Activated T-helper 1 cell treated with anti-CD3 and anti-CD28 coated beads, Interleukin-12 subunit alpha, Interleukin-12 subunit beta, Interleukin-2, Interleukin-4 antibody, amounts not matched to agents 30 ng/mL and 10 ng/mL and 1 ng/mL, durations not matched to agents 14 hours and 24 hours and 36 hours (primary cell): Measurements from ENCODE around the gene COL16A1. TPM values are rescaled to one million over a fixed set of nuclear protein-coding genes. Genes with fewer than 3 reads are reported as not detected.
A peak's percentile ranks its signal among the peaks of the same experiment; 100 is the strongest.

ENCODE experiments used
- DNase-seq: peaks from one replicate; pipeline ENCODE4 v3.0.0; 2021; ENCODE audit warnings: low spot score
- H3K27ac Mint-ChIP-seq: one replicate; pipeline ENCODE4 v1.8.0; 2021; ENCODE audit warnings: mild to moderate bottlenecking, mixed read lengths
- H3K27me3 Mint-ChIP-seq: one replicate; pipeline ENCODE4 v1.8.0; 2022; ENCODE audit warnings: mild to moderate bottlenecking, moderate library complexity, mixed read lengths; ENCODE audit not compliant: insufficient read depth
- H3K36me3 Mint-ChIP-seq: one replicate; pipeline ENCODE4 v1.8.0; 2021; ENCODE audit warnings: low read depth, mixed read lengths
- H3K4me1 Mint-ChIP-seq: one replicate; pipeline ENCODE4 v1.8.0; 2021; ENCODE audit warnings: low read depth, mixed read lengths
- H3K4me3 Mint-ChIP-seq: one replicate; pipeline ENCODE4 v1.8.0; 2021; ENCODE audit warnings: mild to moderate bottlenecking, moderate library complexity, mixed read lengths
- H3K9me3 Mint-ChIP-seq: one replicate; pipeline ENCODE4 v1.8.0; 2021; ENCODE audit warnings: mixed read lengths
- intact Hi-C: fragments of 100-400 bp; cut with micrococcal nuclease; formaldehyde crosslinking; loops from one replicate; pipeline ENCODE4 v1.15.1; 2024
- total RNA-seq: library from RNA; stranded (reverse); gene quantifications from 2 replicates; pipeline ENCODE4 v1.2.3, GENCODE V29; 2022

Gene COL16A1
- total RNA-seq, 1 donor from 2014 or later = not detected

DNA sequence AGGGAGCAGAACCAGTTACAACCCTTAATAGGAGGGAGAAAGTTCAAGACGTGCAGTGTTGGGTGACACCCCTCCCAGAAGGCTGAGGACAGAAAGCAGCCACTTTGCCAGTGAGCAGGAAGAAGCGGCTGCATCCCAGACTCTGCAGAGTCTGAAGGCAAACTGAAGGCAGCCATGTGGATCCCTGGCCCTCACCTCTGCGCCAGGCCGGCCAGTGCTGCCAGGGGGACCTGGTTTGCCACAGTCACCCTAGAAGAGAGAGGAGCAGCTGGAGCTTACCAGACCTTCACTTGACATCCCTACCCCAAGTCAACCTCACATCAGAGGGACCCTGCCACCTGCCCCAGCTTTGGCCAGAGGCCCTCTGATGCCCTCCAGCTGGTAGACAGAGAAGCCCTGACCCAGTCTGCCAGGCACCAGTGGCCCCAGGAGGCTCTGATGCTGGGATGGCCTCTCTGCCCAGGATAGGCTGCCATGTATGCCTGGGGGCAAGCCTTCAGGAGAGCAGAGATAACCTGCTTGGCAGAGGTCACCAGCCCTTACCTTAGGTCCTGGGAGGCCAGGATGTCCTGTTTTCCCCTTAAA is 42.9 kb downstream of the COL16A1 start:
- Mint-ChIP-seq H3K27ac (no peak overlapping the region), H3K27me3 (peaks cover 8% of the 10 kb centered on the region), H3K4me1 (no peaks in the 10 kb centered on the region), H3K4me3 (no peak overlapping the region), H3K36me3 (no peaks in the 10 kb centered on the region), H3K9me3 (no peaks in the 10 kb centered on the region)
- intact Hi-C loops = no loop called here
- DNase-seq = no peak

DNA sequence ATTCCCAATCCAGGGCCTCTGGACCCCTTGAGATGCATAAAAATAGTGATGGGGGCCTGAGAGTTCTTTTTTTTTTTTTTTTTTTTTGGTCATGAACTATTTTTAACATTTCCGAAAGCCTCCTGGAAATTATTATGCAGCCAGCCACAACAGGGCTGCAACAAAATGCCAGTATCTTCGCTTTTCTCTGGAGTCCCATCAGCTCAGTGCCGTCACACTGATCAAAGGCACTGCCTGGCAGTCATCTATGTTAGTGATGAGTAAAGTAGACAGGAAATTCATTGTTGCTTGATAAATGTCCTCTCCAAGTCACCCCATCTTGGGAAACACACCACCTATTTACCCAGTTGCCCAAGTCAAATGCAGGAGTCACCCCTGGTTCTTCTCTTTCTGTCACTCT is 43.9 kb downstream of the COL16A1 start:
- no peak for DNase-seq
- no peaks in the 10 kb centered on the region for H3K36me3 Mint-ChIP-seq
- peaks cover 5% of the 10 kb centered on the region for H3K27me3 Mint-ChIP-seq
- no peak overlapping the region for H3K4me3 Mint-ChIP-seq
- H3K9me3 Mint-ChIP-seq = no peaks in the 10 kb centered on the region
- H3K4me1 Mint-ChIP-seq = no peaks in the 10 kb centered on the region
- intact Hi-C loops = no loop called here
- H3K27ac Mint-ChIP-seq = no peak overlapping the region

DNA sequence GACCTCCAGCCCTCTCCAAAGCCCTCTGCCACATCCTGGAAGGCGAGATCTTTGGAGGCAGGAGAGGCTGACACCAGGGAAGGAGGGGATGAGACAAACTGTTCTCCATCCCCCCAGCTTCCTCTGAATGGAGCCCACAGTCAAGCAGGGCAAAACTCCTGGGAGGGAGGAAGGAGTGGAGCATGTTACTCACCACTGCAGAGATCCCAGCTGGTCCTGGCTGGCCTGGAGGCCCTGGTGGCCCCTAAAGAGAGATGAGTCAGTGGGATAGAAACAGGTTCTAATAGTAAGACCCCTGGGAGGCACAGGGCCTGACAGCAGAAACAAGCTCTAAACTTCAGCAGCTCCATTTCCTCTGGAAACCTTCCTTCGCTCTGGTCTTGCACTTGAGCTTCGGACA is 45.1 kb downstream of the COL16A1 start:
- no peaks in the 10 kb centered on the region for H3K4me1 Mint-ChIP-seq
- H3K36me3 Mint-ChIP-seq = no peaks in the 10 kb centered on the region
- DNase-seq = no peak
- no peaks in the 10 kb centered on the region for H3K9me3 Mint-ChIP-seq
- intact Hi-C loops = no loop called here
- no peak overlapping the region for H3K4me3 Mint-ChIP-seq
- no peak overlapping the region for H3K27ac Mint-ChIP-seq
- peaks cover 6% of the 10 kb centered on the region for H3K27me3 Mint-ChIP-seq

- Mint-ChIP-seq H3K4me3 (no peak overlapping the region), H3K36me3 (no peaks in the 10 kb centered on the region), H3K9me3 (no peaks in the 10 kb centered on the region), H3K27ac (no peak overlapping the region), H3K27me3 (peaks cover 4% of the 10 kb centered on the region), H3K4me1 (no peaks in the 10 kb centered on the region)
- intact Hi-C loops = no loop called here
- DNase-seq = no peak
Observed at GRCh38 chr1:31657972-31658510, 45.8 kb downstream of the COL16A1 start.

GRCh38 chr1:31657020-31657804 is 46.6 kb downstream of the COL16A1 start:
- H3K9me3 Mint-ChIP-seq = no peaks in the 10 kb centered on the region
- H3K27me3 Mint-ChIP-seq = peaks cover 4% of the 10 kb centered on the region
- H3K36me3 Mint-ChIP-seq = no peaks in the 10 kb centered on the region
- no peak overlapping the region for H3K27ac Mint-ChIP-seq
- intact Hi-C loops = no loop called here
- no peaks in the 10 kb centered on the region for H3K4me1 Mint-ChIP-seq
- H3K4me3 Mint-ChIP-seq = no peak overlapping the region
- no peak for DNase-seq

GRCh38 chr1:31655756-31656155 is 48.1 kb downstream of the COL16A1 start:
- Mint-ChIP-seq H3K27ac (peak overlapping the region; percentile 10), H3K36me3 (no peaks in the 10 kb centered on the region), H3K4me3 (no peak overlapping the region), H3K9me3 (no peaks in the 10 kb centered on the region), H3K27me3 (peaks cover 7% of the 10 kb centered on the region), H3K4me1 (no peaks in the 10 kb centered on the region)
- DNase-seq = no peak
- intact Hi-C loops = no loop called here

- Mint-ChIP-seq H3K4me3 (no peak overlapping the region), H3K9me3 (no peaks in the 10 kb centered on the region), H3K4me1 (no peaks in the 10 kb centered on the region), H3K27me3 (peaks cover 10% of the 10 kb centered on the region), H3K27ac (no peak overlapping the region), H3K36me3 (no peaks in the 10 kb centered on the region)
- intact Hi-C loops = no loop called here
- DNase-seq = no peak
Observed at GRCh38 chr1:31655104-31655503, 48.7 kb downstream of the COL16A1 start.

DNA sequence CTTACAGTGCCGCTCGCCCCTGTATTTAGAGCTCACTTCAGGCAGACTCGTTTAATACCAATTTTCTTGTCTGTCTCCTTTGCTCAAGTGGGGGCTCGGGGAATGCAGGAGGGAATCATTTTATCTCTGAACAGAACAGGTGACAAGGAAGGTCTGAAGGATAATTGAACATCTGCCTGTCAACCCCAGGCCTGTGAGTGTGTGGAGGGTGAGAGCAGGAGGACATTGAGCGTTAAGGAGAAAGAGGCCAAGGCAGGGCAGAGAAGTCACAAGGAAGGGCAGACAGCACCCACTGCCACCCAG is 49.4 kb downstream of the COL16A1 start:
- intact Hi-C loops = no loop called here
- Mint-ChIP-seq H3K4me3 (no peak overlapping the region), H3K27me3 (peaks cover 15% of the 10 kb centered on the region), H3K4me1 (no peaks in the 10 kb centered on the region), H3K27ac (no peak overlapping the region), H3K9me3 (no peaks in the 10 kb centered on the region), H3K36me3 (no peaks in the 10 kb centered on the region)
- no peak for DNase-seq

DNA sequence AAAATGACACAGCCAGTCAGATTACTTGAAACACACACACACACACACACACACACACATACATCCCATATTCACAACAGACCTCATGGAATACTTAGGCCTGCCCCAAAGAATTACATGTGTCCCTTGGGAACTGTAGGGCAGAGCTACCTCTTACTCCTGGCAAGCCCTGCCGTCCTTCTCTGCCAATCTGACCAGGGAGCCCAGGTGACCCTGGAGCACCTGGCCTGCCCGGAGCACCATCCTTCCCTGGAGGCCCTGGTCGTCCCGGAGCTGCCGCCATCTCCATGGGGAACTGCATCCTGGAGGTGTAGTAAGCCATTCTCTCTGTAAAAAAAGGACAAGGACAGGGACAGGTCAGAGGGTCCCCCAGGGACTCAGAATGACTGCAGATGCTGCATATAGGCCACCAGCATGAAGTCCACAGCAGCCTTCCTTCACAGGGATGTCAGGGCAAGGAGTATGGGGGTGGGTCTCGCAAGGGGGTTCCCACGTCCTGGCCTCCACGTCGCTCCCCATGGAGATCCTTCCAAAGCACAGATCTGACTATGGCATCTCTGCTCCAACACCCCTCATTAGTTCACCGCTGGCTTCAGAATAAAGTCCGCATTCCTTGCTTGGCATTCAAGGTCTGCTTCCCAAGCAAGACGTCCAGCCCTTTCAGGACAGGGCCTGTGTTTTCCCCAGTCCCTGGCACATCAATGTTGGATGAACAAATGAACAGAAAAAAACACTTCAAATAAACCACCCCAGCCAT is 49.9 kb downstream of the COL16A1 start:
- intact Hi-C loops = no loop called here
- Mint-ChIP-seq H3K4me3 (no peak overlapping the region), H3K36me3 (no peaks in the 10 kb centered on the region), H3K9me3 (no peaks in the 10 kb centered on the region), H3K27me3 (peaks cover 15% of the 10 kb centered on the region), H3K4me1 (no peaks in the 10 kb centered on the region), H3K27ac (no peak overlapping the region)
- no peak for DNase-seq

DNA sequence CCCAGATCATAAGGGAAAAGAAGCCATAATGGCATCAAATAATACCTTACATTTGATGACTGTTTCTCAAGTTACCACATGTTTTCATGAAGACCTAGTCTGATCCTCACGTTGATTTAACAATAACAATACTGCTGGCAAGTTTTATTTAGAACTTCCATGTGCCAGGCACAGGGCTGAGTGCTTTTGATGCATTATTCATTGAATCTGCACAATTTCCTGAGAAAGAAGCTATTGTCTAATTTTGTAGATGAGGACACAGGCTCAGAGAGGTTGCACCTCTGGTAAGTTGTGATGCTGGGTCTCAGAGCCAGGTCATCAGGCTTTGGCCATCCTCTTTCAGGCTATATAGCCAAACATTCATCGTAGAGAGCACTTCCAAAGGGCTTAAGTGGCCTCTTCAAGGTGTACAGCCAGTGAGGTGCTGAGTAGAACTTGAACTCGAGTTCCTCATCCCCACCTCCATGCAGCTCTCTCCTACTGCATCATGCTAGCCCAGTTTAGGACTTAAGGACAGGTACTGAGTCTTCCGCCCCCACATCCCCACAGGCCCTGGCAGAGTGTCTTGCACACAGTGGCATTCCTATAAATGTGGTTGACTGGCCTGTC is 50.8 kb downstream of the COL16A1 start:
- DNase-seq = no peak
- Mint-ChIP-seq H3K27me3 (peaks cover 15% of the 10 kb centered on the region), H3K4me1 (no peaks in the 10 kb centered on the region), H3K27ac (no peak overlapping the region), H3K9me3 (no peaks in the 10 kb centered on the region), H3K36me3 (no peaks in the 10 kb centered on the region), H3K4me3 (no peak overlapping the region)
- intact Hi-C loops = no loop called here

DNA sequence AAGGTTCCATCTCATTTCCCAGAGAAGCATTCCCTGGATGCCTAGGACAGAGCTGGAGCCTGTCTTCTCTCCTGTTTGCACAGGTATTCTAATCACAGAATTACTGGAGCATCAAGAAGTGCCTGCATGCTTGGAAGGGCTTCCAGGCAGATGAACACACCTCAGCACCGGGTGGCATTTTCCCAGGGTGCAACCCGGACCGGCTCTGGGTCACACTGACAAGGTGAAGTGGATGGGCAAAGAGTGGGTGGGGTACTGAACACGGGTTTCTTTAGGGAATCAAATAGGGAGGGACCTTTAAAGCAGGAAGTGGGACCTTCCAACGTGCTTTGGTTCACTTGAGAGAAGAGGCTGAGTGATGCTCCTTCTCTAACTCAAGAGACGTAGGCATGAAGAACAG is 52.1 kb downstream of the COL16A1 start:
- H3K4me3 Mint-ChIP-seq = no peak overlapping the region
- H3K36me3 Mint-ChIP-seq = peaks cover 2% of the 10 kb centered on the region
- DNase-seq = no peak
- no peak overlapping the region for H3K27ac Mint-ChIP-seq
- peaks cover 3% of the 10 kb centered on the region for H3K9me3 Mint-ChIP-seq
- intact Hi-C loops = no loop called here
- H3K27me3 Mint-ChIP-seq = peaks cover 15% of the 10 kb centered on the region
- no peaks in the 10 kb centered on the region for H3K4me1 Mint-ChIP-seq

GRCh38 chr1:31651089-31651420 is 52.8 kb downstream of the COL16A1 start:
- Mint-ChIP-seq H3K27me3 (peaks cover 15% of the 10 kb centered on the region), H3K4me1 (peaks cover 3% of the 10 kb centered on the region), H3K36me3 (peaks cover 6% of the 10 kb centered on the region), H3K4me3 (no peak overlapping the region), H3K9me3 (peaks cover 5% of the 10 kb centered on the region), H3K27ac (no peak overlapping the region)
- intact Hi-C loops = no loop called here
- DNase-seq = no peak
